Measurements from ENCODE around the gene COL5A1. TPM values are rescaled to one million over a fixed set of nuclear protein-coding genes. Genes with fewer than 3 reads are reported as not detected.

The COL5A1 gene
- total RNA-seq, 1 donor from 2014 or later = 6.1 TPM

DNA sequence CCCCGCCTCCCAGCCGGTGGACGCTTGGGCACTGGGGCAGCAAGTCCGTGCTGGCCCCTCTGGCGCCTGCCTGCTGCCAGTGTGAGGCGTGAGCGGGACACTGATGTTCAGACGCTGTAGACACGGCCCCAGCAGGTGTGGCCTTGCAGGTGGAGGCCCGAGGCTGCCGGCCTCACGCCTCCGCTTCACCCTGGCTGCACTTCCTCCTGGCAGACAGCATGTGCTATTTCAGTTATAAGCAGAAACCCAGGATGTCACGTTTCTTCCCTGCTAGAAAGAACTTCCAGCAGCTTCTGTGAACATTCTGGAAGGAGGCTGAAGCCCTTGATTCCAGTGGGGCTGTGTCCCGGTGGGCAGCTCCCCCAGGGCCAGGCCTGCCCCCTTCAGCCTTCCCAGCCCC is 124.2 kb downstream of the COL5A1 start:
- Mint-ChIP-seq H3K4me1 (peaks cover 8% of the 10 kb centered on the region), H3K27me3 (ENCODE audit: insufficient read depth, low read depth) (peaks cover 3% of the 10 kb centered on the region), H3K9me3 (no peaks in the 10 kb centered on the region), H3K36me3 (no peaks in the 10 kb centered on the region), H3K27ac (no peak overlapping the region), H3K4me3 (no peak overlapping the region)
- Histone ChIP-seq H3K4me3 (no peak overlapping the region), H3F3A (ENCODE audit: low read depth) (peaks cover 3% of the 10 kb centered on the region), H3K27me3 (no peaks in the 10 kb centered on the region), H2AFZ (replicated peaks) (no peak overlapping the region), H4K20me1 (ENCODE audit: low read depth) (no peaks in the 10 kb centered on the region), H3K4me2 (no peak overlapping the region), H3K9ac (no peak overlapping the region), H3K27ac (no peak overlapping the region), H3K79me2 (ENCODE audit: low read depth) (no peaks in the 10 kb centered on the region), H3K9me3 (ENCODE audit: low read depth) (no peaks in the 10 kb centered on the region), H3K4me1 (no peaks in the 10 kb centered on the region), H3K36me3 (no peaks in the 10 kb centered on the region)
- DNase-seq (ENCODE audit: low spot score) = no peak
- TF ChIP-seq, protein P1, sequence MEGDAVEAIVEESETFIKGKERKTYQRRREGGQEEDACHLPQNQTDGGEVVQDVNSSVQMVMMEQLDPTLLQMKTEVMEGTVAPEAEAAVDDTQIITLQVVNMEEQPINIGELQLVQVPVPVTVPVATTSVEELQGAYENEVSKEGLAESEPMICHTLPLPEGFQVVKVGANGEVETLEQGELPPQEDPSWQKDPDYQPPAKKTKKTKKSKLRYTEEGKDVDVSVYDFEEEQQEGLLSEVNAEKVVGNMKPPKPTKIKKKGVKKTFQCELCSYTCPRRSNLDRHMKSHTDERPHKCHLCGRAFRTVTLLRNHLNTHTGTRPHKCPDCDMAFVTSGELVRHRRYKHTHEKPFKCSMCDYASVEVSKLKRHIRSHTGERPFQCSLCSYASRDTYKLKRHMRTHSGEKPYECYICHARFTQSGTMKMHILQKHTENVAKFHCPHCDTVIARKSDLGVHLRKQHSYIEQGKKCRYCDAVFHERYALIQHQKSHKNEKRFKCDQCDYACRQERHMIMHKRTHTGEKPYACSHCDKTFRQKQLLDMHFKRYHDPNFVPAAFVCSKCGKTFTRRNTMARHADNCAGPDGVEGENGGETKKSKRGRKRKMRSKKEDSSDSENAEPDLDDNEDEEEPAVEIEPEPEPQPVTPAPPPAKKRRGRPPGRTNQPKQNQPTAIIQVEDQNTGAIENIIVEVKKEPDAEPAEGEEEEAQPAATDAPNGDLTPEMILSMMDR (IDR thresholded peaks at IDR 0.05) = no peak
- TF ChIP-seq EZH2phosphoT487 (IDR thresholded peaks at IDR 0.05) (no peak), EZH2 (IDR thresholded peaks at IDR 0.05) (no peak)

DNA sequence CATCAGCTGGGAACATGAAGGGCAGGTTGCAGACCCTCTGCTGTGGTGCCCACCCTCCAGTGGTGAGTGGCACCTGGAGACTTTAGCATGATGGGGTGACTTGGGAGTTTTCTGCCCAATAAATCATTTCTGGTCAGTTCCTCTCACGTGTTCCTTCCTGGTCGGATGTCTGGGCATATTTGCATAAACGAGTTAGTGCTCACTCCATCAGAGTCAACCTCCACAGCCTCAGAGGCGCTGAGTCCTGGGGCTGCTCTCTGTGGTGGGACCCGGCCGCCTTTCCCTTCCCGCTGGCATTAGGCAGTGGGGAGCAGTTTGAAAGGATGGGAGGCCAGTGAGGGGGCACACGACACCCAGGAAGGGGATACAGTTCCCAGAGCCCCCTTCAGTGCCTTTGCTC is 125.0 kb downstream of the COL5A1 start:
- Histone ChIP-seq H3F3A (ENCODE audit: low read depth) (no peaks in the 10 kb centered on the region), H3K4me1 (no peaks in the 10 kb centered on the region), H3K4me2 (no peak overlapping the region), H4K20me1 (ENCODE audit: low read depth) (no peaks in the 10 kb centered on the region), H3K9me3 (ENCODE audit: low read depth) (no peaks in the 10 kb centered on the region), H3K27me3 (no peaks in the 10 kb centered on the region), H3K4me3 (no peak overlapping the region), H2AFZ (replicated peaks) (no peak overlapping the region), H3K36me3 (no peaks in the 10 kb centered on the region), H3K79me2 (ENCODE audit: low read depth) (no peaks in the 10 kb centered on the region), H3K27ac (no peak overlapping the region), H3K9ac (no peak overlapping the region)
- no peak overlapping the region for H3K27ac Mint-ChIP-seq
- H3K9me3 Mint-ChIP-seq = no peaks in the 10 kb centered on the region
- no peaks in the 10 kb centered on the region for H3K36me3 Mint-ChIP-seq
- H3K4me1 Mint-ChIP-seq = peaks cover 9% of the 10 kb centered on the region
- no peak for DNase-seq (ENCODE audit: low spot score)
- no peak for TF ChIP-seq EZH2phosphoT487 (IDR thresholded peaks at IDR 0.05)
- TF ChIP-seq, protein P1 (IDR thresholded peaks at IDR 0.05) = no peak
- no peak for TF ChIP-seq EZH2 (IDR thresholded peaks at IDR 0.05)
- H3K27me3 Mint-ChIP-seq (ENCODE audit: insufficient read depth, low read depth) = no peaks in the 10 kb centered on the region
- H3K4me3 Mint-ChIP-seq = no peak overlapping the region

DNA sequence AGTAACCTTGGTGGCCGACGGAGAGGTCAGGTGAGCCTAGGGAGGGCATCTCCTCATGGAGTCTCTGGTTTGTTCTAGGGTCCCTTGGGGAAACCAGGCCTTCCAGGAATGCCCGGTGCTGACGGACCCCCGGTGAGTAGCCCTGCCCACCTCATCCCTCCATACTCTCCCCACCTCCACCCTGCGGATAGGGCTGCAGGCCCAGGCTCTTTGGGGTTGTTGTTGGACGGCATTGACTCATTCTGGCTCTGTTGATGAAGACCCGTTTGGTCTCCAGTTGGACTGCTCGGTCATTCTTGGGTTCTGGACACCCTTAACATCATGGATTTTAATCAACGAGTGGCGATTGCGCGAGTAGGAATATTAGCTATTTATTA is 126.7 kb downstream of the COL5A1 start:
- Histone ChIP-seq H4K20me1 (ENCODE audit: low read depth) (no peaks in the 10 kb centered on the region), H3K4me1 (no peaks in the 10 kb centered on the region), H3K9ac (no peak overlapping the region)

More for the DNA sequence above, 126.7 kb downstream of the COL5A1 start:
- no peaks in the 10 kb centered on the region for H3K36me3 ChIP-seq
- Mint-ChIP-seq H3K27me3 (ENCODE audit: insufficient read depth, low read depth) (no peaks in the 10 kb centered on the region), H3K36me3 (no peaks in the 10 kb centered on the region), H3K9me3 (no peaks in the 10 kb centered on the region), H3K4me3 (no peak overlapping the region), H3K27ac (no peak overlapping the region), H3K4me1 (peaks cover 9% of the 10 kb centered on the region)
- no peak overlapping the region for H3K4me3 ChIP-seq
- H2AFZ ChIP-seq (replicated peaks) = no peak overlapping the region
- H3K27ac ChIP-seq = no peak overlapping the region
- TF ChIP-seq EZH2 (IDR thresholded peaks at IDR 0.05) (no peak), EZH2phosphoT487 (IDR thresholded peaks at IDR 0.05) (no peak)
- TF ChIP-seq, protein P1 (IDR thresholded peaks at IDR 0.05) = no peak
- no peak overlapping the region for H3K4me2 ChIP-seq
- no peaks in the 10 kb centered on the region for H3F3A ChIP-seq (ENCODE audit: low read depth)
- no peak for DNase-seq (ENCODE audit: low spot score)
- no peaks in the 10 kb centered on the region for H3K27me3 ChIP-seq
- H3K9me3 ChIP-seq (ENCODE audit: low read depth) = no peaks in the 10 kb centered on the region
- no peaks in the 10 kb centered on the region for H3K79me2 ChIP-seq (ENCODE audit: low read depth)
